K562 (cell line): ENCODE measurements around the gene NDUFB1. TPM values are rescaled to one million over a fixed set of nuclear protein-coding genes. Genes with fewer than 3 reads are reported as not detected.

Source experiments
- EP400 ChIP-seq: fragments of 450-650 bp; IDR thresholded peaks from 2 replicates; pipeline ENCODE4 v1.6.1; 2017; ENCODE audit warnings: antibody characterized with exemption, mild to moderate bottlenecking, moderate library complexity
- ETS2 ChIP-seq: IDR thresholded peaks from 2 replicates; pipeline ENCODE4 v1.6.1; 2016; ENCODE audit warnings: borderline replicate concordance, missing genetic modification characterization, mild to moderate bottlenecking, moderate library complexity, missing compliant biosample characterization; ENCODE audit not compliant: poor library complexity, severe bottlenecking
- FOXJ2 ChIP-seq: fragments of 200-800 bp; sonication (Bioruptor generic); IDR thresholded peaks from 2 replicates; pipeline ENCODE4 v1.6.1; 2016; ENCODE audit warnings: missing genetic modification characterization, missing compliant biosample characterization
- HMG20A ChIP-seq: fragments of 450-650 bp; formaldehyde crosslinking; conservative IDR thresholded peaks from 2 replicates; pipeline ENCODE4 v1.4.0; 2020; ENCODE audit warnings: mild to moderate bottlenecking, mixed read lengths
- ILF3 ChIP-seq: fragments of 450-650 bp; IDR thresholded peaks from 2 replicates; pipeline ENCODE4 v1.6.1; 2018; ENCODE audit warnings: antibody characterized with exemption, mild to moderate bottlenecking, moderate library complexity, borderline replicate concordance
- JUN ChIP-seq, 2 experiments: sonication (generic) in 1 of 2; formaldehyde crosslinking in 1 of 2; IDR thresholded peaks; 2 replicates each; pipeline versions ENCODE4 v1.6.1 to v1.8.0; 2012 to 2022; ENCODE audit warnings: borderline replicate concordance in 2 of 2, mild to moderate bottlenecking in 2 of 2, improper control_type of control experiment in 1 of 2, low read depth in 1 of 2, low read length in 1 of 2, missing genetic modification reagents in 1 of 2
- MCM7 ChIP-seq, 2 experiments: fragments of 450-650 bp; IDR thresholded peaks; 2 replicates each; pipeline ENCODE4 v1.6.1; 2016 to 2018
- PHF8 ChIP-seq: fragments of 200-600 bp; sonication (generic); IDR thresholded peaks from 2 replicates; pipeline ENCODE4 v1.6.1; 2012; ENCODE audit warnings: mixed run types, mild to moderate bottlenecking, inconsistent platforms, low read length, moderate library complexity, borderline replicate concordance
- PML ChIP-seq: IDR thresholded peaks from 2 replicates; pipeline ENCODE4 v1.6.1; 2012; ENCODE audit warnings: low read length, inconsistent platforms
- SMAD4 ChIP-seq: fragments of 250-450 bp; sonication (Bioruptor Pico); conservative IDR thresholded peaks from 2 replicates; pipeline ENCODE4 v1.8.0; 2021; ENCODE audit warnings: inconsistent platforms, mild to moderate bottlenecking, moderate library complexity
- STAT5A ChIP-seq: IDR thresholded peaks from 2 replicates; pipeline ENCODE4 v1.6.1; 2012; ENCODE audit warnings: low read length, inconsistent platforms, borderline replicate concordance
- TAF15 ChIP-seq: fragments of 200-400 bp; formaldehyde crosslinking; IDR thresholded peaks from 2 replicates; pipeline ENCODE4 v1.6.1; 2017; ENCODE audit warnings: mild to moderate bottlenecking, low read depth, low read length, moderate library complexity
- TCFL5 ChIP-seq: fragments of 250-450 bp; sonication (Bioruptor Pico); conservative IDR thresholded peaks from 2 replicates; pipeline ENCODE4 v1.6.1; 2021; ENCODE audit warnings: mild to moderate bottlenecking, moderate library complexity, matching md5 sums
- TEAD4 ChIP-seq, 2 experiments: sonication (generic) in 1 of 2; formaldehyde crosslinking in 1 of 2; IDR thresholded peaks; 2 replicates each; pipeline versions ENCODE4 v1.6.1 to v1.8.0; 2012 to 2022; ENCODE audit warnings: borderline replicate concordance in 1 of 2, inconsistent platforms in 1 of 2, low read length in 1 of 2, mild to moderate bottlenecking in 1 of 2, missing genetic modification reagents in 1 of 2
- ZBTB7A ChIP-seq: IDR thresholded peaks from 2 replicates; pipeline ENCODE4 v1.6.1; 2011; ENCODE audit warnings: low read depth, mild to moderate bottlenecking, low read length, moderate library complexity, borderline replicate concordance; ENCODE audit not compliant: control insufficient read depth
- ZNF212 ChIP-seq: fragments of 450-650 bp; formaldehyde crosslinking; IDR thresholded peaks from 2 replicates; pipeline ENCODE4 v1.4.0; 2020; ENCODE audit warnings: mild to moderate bottlenecking
- ZNF766 ChIP-seq: fragments of 200-800 bp; sonication (Bioruptor generic); conservative IDR thresholded peaks from 2 replicates; pipeline ENCODE4 v1.6.1; 2016; ENCODE audit warnings: missing genetic modification characterization, missing compliant biosample characterization
- polyA plus RNA-seq, 8 experiments: library from polyadenylated mRNA; depleted of rRNA in 4 of 8; stranded (reverse) in 5 of 8; unstranded in 3 of 8; fragments of >200 nt; fragmentation: Nextera tagmentation in 2 of 8; fragmentation: Illumina TruSeq in 1 of 8; extraction: Ambion mirVana in 2 of 8; extraction: Trizol in 1 of 8; gene quantifications; 2 replicates each; pipeline versions ENCODE4 v1.2.1 to v1.2.3, GENCODE V29; 2011 to 2014; ENCODE audit warnings: inconsistent platforms in 1 of 8, missing spikeins in 1 of 8
- total RNA-seq, 7 experiments: library from RNA; depleted of rRNA in 6 of 7; stranded (reverse); fragments of >200 nt in 6 of 7; fragmentation: Illumina TruSeq in 2 of 7; extraction: Trizol in 2 of 7; gene quantifications; 2 replicates each; pipeline versions ENCODE4 v1.2.1 to v1.2.3, GENCODE V29; 2011 to 2021; ENCODE audit warnings: low replicate concordance in 1 of 7
- TF ChIP-seq, protein P1 (sequence below): fragments of 250-450 bp; sonication (Bioruptor Pico); IDR thresholded peaks from 2 replicates; pipeline ENCODE4 v1.4.0; 2020; ENCODE audit warnings: borderline replicate concordance
- TF ChIP-seq, protein P2 (sequence below): fragments of 250-450 bp; sonication (Bioruptor Pico); IDR thresholded peaks from 2 replicates; pipeline ENCODE4 v1.8.0; 2022; ENCODE audit warnings: inconsistent platforms
- TF ChIP-seq, protein P3 (sequence below), 2 experiments: fragments of 450-650 bp in 1 of 2; IDR thresholded peaks; 2 replicates each; pipeline ENCODE4 v1.6.1; 2011 to 2017; ENCODE audit warnings: low read depth in 2 of 2, antibody characterized with exemption in 1 of 2, borderline replicate concordance in 1 of 2, low read length in 1 of 2, mild to moderate bottlenecking in 1 of 2, mixed read lengths in 1 of 2; ENCODE audit not compliant: control insufficient read depth in 1 of 2

NDUFB1 gene
- total and polyA plus RNA-seq, 9 of the 15 experiments (the other 6 are each of a cell fraction or from before 2014, with no cell fraction given) = 102 to 767 (median 325) TPM

GRCh38 chr14:92121670-92122350 is at the start of gene NDUFB1, which contains the start of gene CPSF2 (continued):
- TF ChIP-seq PML = 0 out of 2 replicates have a peak, but pooled peaks have one; percentile 35
- TF ChIP-seq, protein P1, sequence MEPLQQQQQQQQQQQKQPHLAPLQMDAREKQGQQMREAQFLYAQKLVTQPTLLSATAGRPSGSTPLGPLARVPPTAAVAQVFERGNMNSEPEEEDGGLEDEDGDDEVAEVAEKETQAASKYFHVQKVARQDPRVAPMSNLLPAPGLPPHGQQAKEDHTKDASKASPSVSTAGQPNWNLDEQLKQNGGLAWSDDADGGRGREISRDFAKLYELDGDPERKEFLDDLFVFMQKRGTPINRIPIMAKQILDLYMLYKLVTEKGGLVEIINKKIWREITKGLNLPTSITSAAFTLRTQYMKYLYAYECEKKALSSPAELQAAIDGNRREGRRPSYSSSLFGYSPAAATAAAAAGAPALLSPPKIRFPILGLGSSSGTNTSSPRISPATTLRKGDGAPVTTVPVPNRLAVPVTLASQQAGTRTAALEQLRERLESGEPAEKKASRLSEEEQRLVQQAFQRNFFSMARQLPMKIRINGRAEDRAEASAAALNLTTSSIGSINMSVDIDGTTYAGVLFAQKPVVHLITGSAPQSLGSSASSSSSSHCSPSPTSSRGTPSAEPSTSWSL (CRISPR knock-in tag) = no peak
- TF ChIP-seq PHF8 = peak; percentile 97
- no peak for TF ChIP-seq ZNF766 (CRISPR knock-in tag)
- TF ChIP-seq, protein P2, sequence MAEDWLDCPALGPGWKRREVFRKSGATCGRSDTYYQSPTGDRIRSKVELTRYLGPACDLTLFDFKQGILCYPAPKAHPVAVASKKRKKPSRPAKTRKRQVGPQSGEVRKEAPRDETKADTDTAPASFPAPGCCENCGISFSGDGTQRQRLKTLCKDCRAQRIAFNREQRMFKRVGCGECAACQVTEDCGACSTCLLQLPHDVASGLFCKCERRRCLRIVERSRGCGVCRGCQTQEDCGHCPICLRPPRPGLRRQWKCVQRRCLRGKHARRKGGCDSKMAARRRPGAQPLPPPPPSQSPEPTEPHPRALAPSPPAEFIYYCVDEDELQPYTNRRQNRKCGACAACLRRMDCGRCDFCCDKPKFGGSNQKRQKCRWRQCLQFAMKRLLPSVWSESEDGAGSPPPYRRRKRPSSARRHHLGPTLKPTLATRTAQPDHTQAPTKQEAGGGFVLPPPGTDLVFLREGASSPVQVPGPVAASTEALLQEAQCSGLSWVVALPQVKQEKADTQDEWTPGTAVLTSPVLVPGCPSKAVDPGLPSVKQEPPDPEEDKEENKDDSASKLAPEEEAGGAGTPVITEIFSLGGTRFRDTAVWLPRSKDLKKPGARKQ (CRISPR knock-in tag) = no peak
- no peak for TF ChIP-seq JUN (IDR thresholded peaks at IDR 0.05; ENCODE audit: borderline replicate concordance, low read depth, low read length)
- no peak for TF ChIP-seq JUN (CRISPR knock-in tag; IDR thresholded peaks at IDR 0.05; ENCODE audit: borderline replicate concordance)
- TF ChIP-seq MCM7 (IDR thresholded peaks at IDR 0.05) = no peak
- TF ChIP-seq EP400 = peak; percentile 77
- no peak for TF ChIP-seq HMG20A (CRISPR knock-in tag)
- 0 out of 2 replicates have a peak, but pooled peaks have one; percentile 32 for TF ChIP-seq ILF3
- TF ChIP-seq, protein P3, sequence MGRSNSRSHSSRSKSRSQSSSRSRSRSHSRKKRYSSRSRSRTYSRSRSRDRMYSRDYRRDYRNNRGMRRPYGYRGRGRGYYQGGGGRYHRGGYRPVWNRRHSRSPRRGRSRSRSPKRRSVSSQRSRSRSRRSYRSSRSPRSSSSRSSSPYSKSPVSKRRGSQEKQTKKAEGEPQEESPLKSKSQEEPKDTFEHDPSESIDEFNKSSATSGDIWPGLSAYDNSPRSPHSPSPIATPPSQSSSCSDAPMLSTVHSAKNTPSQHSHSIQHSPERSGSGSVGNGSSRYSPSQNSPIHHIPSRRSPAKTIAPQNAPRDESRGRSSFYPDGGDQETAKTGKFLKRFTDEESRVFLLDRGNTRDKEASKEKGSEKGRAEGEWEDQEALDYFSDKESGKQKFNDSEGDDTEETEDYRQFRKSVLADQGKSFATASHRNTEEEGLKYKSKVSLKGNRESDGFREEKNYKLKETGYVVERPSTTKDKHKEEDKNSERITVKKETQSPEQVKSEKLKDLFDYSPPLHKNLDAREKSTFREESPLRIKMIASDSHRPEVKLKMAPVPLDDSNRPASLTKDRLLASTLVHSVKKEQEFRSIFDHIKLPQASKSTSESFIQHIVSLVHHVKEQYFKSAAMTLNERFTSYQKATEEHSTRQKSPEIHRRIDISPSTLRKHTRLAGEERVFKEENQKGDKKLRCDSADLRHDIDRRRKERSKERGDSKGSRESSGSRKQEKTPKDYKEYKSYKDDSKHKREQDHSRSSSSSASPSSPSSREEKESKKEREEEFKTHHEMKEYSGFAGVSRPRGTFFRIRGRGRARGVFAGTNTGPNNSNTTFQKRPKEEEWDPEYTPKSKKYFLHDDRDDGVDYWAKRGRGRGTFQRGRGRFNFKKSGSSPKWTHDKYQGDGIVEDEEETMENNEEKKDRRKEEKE (IDR thresholded peaks at IDR 0.05; ENCODE audit: borderline replicate concordance in 1 of 2, control insufficient read depth in 1 of 2, low read depth in 2 of 2, low read length in 1 of 2) = peak in 1 of 2 experiments; percentile 97; a peak in 2 of 4 replicates
- no peak for TF ChIP-seq ETS2
- TF ChIP-seq TAF15 = no peak
- no peak for TF ChIP-seq ZNF212
- no peak; the same call in 1 of the 2 replicates for TF ChIP-seq STAT5A
- TF ChIP-seq TEAD4 (IDR thresholded peaks at IDR 0.05; ENCODE audit: low read length) = no peak
- TF ChIP-seq TEAD4 (CRISPR knock-in tag; IDR thresholded peaks at IDR 0.05; ENCODE audit: borderline replicate concordance) = no peak
- no peak for TF ChIP-seq ZBTB7A
- TF ChIP-seq TCFL5 (CRISPR knock-in tag) = no peak
- no peak for TF ChIP-seq FOXJ2 (tag)
- TF ChIP-seq SMAD4 (CRISPR knock-in tag) = peak; percentile 49; the same call in 1 of the 2 replicates
